Omental fat pad (tissue), 4 donors: ENCODE results near the gene EGFL8. TPM values are rescaled to one million over a fixed set of nuclear protein-coding genes. Genes with fewer than 3 reads are reported as not detected.
"Not testable (repeated sequence)": the region's sequence is repeated elsewhere in the genome, so short reads cannot be mapped to it uniquely, and the experiment has no call there.

ENCODE experiments used
- ATAC-seq: fragments of 150-250 bp; one replicate; pipeline ENCODE4 v1.9.1; 2016; ENCODE audit warnings: mild to moderate bottlenecking, moderate library complexity; ENCODE audit not compliant: low FRiP score
- DNase-seq: peaks from one replicate; pipeline ENCODE4 v3.0.0-alpha.2; 2019; ENCODE audit warnings: low spot score
- total RNA-seq, 4 donors: library from RNA; depleted of rRNA; stranded (reverse); fragments of >200 nt; gene quantifications; one replicate each; pipeline ENCODE4 v1.1.0, GENCODE V29; 2016
- TF ChIP-seq, protein P1 (sequence below), 3 donors: fragments of 450-650 bp; IDR thresholded peaks; one replicate each; pipeline ENCODE4 v1.5.1; 2016 to 2017; ENCODE audit warnings: antibody characterized with exemption in 3 of 3, mild to moderate bottlenecking in 3 of 3, moderate library complexity in 2 of 3

Gene EGFL8
- total RNA-seq, 4 donors from 2014 or later: 8.9 to 17.3 (median 13.3) TPM

DNA sequence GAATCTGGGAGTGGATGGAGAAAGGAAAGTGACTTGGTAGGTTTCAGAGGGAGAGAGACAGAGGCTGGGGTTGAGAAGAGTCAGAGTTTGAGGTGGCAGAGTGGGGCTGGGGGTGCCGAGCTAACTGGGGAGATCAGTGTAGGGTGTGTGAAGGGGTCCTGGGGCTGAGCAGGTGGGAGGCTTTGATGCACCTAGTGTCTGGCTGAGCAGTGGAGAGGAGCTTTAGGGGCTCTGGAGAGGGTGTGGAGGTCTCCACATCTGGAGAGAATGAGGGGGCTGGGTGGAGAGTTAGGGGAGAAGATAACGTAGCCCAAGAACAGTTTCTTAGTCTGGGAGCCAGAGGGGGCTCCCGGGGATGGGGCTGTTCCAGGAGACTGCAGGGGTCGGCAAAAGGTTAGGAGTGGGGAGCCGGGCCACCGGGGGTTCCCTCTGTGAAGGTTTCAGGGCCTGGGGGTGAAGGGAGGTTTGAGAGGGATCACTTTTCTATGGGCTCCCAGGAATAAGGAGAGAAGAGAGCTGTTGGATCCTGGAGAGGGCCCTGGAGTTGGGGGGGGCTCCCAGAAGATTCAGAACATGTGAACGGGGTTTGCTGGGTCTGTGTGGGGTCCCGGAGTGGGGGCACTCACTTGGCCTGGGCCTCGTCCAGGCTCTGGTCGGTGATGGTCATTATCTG lies 24.8 kb downstream of the EGFL8 start:
- DNase-seq: no peak
- ATAC-seq: no peak
- TF ChIP-seq, protein P1, sequence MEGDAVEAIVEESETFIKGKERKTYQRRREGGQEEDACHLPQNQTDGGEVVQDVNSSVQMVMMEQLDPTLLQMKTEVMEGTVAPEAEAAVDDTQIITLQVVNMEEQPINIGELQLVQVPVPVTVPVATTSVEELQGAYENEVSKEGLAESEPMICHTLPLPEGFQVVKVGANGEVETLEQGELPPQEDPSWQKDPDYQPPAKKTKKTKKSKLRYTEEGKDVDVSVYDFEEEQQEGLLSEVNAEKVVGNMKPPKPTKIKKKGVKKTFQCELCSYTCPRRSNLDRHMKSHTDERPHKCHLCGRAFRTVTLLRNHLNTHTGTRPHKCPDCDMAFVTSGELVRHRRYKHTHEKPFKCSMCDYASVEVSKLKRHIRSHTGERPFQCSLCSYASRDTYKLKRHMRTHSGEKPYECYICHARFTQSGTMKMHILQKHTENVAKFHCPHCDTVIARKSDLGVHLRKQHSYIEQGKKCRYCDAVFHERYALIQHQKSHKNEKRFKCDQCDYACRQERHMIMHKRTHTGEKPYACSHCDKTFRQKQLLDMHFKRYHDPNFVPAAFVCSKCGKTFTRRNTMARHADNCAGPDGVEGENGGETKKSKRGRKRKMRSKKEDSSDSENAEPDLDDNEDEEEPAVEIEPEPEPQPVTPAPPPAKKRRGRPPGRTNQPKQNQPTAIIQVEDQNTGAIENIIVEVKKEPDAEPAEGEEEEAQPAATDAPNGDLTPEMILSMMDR (IDR thresholded peaks at IDR 0.05): no peak

DNA sequence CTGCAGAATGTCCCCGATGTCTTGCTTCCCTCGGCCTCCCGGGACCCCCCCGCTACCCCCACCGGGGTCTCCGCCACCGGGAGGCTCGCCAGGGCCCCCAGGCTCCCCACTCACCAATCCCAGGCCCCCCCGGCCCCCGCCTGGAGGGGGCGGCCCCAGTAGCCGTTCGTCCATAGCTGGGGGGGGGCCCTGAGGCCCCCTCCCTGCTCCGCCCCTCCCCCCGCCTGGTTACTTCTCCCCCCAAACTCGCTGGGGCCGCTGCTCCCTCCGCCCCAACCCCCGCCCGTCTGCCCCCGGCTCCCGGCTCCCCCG lies 25.3 kb downstream of the EGFL8 start:
- no peak for DNase-seq
- no peak for ATAC-seq
- TF ChIP-seq, protein P1 (IDR thresholded peaks at IDR 0.05): no peak

DNA sequence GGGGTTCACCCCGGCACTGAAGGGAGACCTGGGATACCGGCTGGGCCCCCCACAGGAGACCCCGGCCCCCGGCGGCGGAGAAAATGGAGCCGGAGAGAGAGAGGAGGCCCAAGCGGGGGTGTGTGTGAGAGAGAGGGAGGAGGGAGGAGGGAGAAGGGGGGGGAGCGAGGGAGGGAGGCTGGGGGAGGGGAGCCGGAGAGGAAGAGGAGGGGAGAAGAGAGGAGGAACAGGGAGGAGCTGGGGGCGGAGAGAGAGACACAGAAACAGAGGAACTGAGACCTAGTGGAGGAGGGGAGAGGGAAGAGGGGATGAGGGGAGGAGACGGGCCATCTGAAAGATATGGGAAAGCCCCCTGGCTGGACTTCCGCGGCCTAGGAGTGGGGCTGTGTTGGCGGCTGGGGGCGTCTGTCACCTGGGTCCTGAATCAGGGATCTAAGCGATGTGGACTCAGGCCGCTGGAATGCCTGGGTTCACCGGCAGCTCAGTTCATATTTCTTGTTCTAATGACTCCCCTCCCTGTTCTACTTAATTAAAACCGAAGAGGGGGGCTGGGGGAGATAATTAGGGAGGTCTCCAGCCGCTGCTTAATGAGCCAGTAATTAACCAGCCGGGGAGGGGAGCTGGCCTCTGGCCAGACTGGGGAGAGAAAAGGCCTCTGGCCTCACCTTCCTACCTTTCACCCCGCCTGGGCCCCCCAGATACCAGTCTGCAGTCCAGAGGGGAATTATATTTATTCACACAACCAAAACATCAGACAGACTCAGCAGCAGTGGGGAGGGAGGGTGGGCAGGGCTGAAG lies 25.9 kb downstream of the EGFL8 start, which contains the start of gene PBX2:
Gene PBX2 (minus strand): TSS at position 149 of the 798 bp plus-strand sequence. CDS start 287 bp downstream, outside the sequence.
- ATAC-seq: peak; percentile 67
- TF ChIP-seq, protein P1 (IDR thresholded peaks at IDR 0.05): no peak
- DNase-seq: peak; percentile 74

DNA sequence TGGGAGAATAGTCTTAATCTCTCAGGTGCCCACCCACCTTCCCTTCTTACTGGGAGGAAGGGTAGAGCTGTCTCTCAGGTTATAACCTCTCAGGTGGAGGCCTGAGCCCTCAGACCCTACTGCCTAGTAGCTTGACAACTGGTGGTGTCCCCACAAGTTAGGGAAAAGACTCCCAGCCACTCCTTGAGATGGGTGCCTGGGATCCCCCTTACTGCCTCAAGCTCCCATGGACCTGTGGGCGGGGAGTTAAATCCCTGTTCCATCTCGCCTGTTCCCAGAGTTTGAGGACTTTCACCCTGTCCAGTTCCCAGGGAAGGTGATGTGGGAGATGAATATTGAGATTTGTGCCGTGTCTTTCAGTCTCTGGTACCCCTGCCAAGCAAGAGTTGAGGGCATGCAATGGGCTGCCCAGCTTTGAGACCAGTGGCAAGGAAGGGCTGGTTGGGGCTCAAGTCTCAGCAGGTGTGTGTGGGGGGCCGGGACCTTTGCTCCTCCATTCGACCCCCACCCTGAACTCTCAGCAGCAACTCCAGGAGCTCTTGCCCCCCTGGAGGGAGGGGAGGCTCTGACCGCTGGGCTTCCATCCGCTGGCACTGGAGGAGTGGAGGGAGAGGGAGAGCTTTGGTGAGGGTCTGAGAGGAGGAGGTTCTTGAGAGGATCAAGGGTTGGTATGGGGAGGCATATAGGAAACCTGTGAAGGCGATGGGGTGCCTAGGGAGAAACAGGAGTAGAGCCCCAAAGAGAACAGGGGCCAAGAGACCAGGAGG lies 26.7 kb downstream of the EGFL8 start:
- ATAC-seq (no peak), DNase-seq (no peak)
- TF ChIP-seq, protein P1 (IDR thresholded peaks at IDR 0.05): no peak

DNA sequence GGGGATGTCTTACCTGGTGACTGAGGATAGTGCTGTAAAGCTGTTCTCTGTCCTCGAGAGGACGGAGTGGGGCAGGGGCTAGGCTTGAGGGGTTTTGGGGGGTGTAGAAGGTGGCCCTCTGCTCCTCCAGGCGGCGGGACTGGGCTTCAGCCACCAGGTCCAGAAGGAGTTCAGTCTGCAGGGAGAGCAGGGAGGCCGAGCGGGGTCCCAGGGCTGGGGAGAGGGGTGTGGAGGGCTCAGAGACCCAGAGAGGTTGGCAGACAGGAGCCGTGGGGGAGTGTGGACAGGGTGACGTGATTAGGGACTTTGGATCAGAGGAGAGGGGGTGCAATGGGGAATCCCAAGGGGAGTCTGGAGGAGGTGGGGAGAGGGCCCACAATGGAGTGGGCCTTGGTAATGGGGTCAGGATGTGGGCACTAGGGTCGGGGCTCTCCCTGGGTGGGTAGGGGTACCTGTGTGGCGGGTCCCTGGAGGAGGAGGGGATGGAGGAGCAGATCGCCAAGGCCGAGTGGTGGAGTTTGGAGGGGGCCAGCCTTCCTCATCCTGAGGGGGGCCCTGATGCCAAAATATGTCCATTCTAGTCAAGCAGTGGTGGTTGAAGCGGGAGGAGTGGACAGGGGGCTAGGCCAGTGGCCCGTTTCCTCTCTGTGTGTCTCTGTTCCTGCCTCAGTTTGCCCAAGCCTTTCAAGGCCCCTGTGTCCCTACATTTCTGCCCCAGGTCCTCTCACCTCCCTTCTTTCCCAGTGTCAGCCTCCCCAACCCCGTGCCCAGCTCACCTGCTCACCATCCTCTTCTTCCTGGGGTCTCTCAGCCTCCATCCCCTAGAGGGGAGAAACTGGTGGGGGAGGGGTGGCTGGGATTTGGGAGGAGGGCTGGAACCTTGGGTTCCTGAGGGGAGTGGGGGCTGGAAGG lies 27.6 kb downstream of the EGFL8 start:
- ATAC-seq (no peak), DNase-seq (no peak)
- TF ChIP-seq, protein P1 (IDR thresholded peaks at IDR 0.05): no peak

DNA sequence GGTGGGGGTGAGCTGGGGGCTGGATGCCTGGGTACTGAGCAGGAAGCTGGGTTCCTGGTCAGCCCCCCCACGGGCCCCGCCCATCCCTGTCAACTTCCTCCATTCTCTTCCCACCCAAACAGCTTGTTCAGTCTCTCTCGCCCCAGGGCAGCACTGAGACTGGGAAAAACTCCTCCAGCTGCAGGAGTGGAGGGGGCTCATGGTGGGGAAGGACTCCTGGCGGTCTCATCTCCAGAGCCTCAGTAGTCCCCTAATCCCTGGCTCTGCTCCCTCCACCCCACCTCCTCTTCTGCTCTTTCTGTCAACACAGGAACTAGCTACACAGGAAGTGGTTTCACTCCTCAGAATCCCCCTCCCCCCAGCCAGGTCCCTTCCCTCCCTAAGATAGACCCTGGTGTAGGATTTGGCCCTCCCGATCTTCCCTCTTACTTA lies 28.2 kb downstream of the EGFL8 start, which contains the start of gene GPSM3:
Gene GPSM3 (minus strand): TSS at position 36 of the 432 bp plus-strand sequence. CDS start 130 bp downstream, outside the sequence.
- no peak for DNase-seq
- TF ChIP-seq, protein P1 (IDR thresholded peaks at IDR 0.05): no peak

DNA sequence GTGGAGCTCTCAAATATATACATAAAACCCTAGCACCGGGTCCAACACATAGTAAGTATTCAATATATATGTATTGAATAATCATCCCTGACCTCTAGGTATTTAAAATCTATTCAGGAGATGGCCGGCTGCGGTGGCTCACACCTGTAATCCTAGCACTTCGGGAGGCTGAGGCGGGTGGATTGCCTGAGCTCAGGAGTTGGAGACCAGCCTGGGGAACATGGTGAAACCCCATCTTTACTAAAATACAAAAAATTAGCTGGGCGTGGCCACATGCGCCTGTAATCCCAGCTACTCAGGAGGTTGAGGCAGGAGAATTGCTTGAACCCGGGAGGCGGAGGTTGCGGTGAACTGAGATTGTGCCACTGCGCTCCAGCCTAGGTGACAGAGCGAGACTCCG lies 28.7 kb downstream of the EGFL8 start:
- not testable (repeated sequence) for DNase-seq, ATAC-seq

More for the DNA sequence above, 28.2 kb downstream of the EGFL8 start, which contains the start of gene GPSM3:
- no peak for ATAC-seq
